Subcutaneous abdominal adipose tissue (tissue), 5 donors: Measurements from ENCODE around the gene PXT1.
A peak's percentile ranks its signal among the peaks of the same experiment; 100 is the strongest.
"Not testable (repeated sequence)": the region's sequence is repeated elsewhere in the genome, so short reads cannot be mapped to it uniquely, and the experiment has no call there.

Experiments used
- H3K27ac ChIP-seq: one replicate; pipeline ENCODE4 v1.7.0; 2013; ENCODE audit warnings: low read depth, mild to moderate bottlenecking, inconsistent platforms, low read length, moderate library complexity
- H3K27me3 ChIP-seq, 5 donors: one replicate each; pipeline ENCODE4 v1.7.0; 2013; ENCODE audit warnings: low read length in 5 of 5, inconsistent platforms in 1 of 5; ENCODE audit not compliant: control insufficient read depth in 5 of 5, insufficient read depth in 4 of 5
- H3K36me3 ChIP-seq, 5 donors: one replicate each; pipeline ENCODE4 v1.7.0; 2013; ENCODE audit warnings: low read length in 5 of 5; ENCODE audit not compliant: control insufficient read depth in 5 of 5, insufficient read depth in 5 of 5
- H3K4me1 ChIP-seq, 5 donors: one replicate each; pipeline ENCODE4 v1.7.0; 2013; ENCODE audit warnings: low read length in 5 of 5, mild to moderate bottlenecking in 3 of 5, moderate library complexity in 1 of 5; ENCODE audit not compliant: control insufficient read depth in 5 of 5, insufficient read depth in 5 of 5
- H3K4me3 ChIP-seq, 5 donors: one replicate each; pipeline ENCODE4 v1.7.0; 2013; ENCODE audit warnings: low read length in 5 of 5, low read depth in 1 of 5
- H3K9ac ChIP-seq, 5 donors: one replicate each; pipeline ENCODE4 v1.7.0; 2013; ENCODE audit warnings: low read length in 5 of 5, mild to moderate bottlenecking in 4 of 5, moderate library complexity in 3 of 5
- H3K9me3 ChIP-seq, 5 donors: one replicate each; pipeline ENCODE4 v1.7.0; 2013; ENCODE audit warnings: low read length in 5 of 5; ENCODE audit not compliant: control insufficient read depth in 5 of 5
- donor health status: healthy.
- donor health status: healthy.
- donor health status: healthy.
- donor health status: healthy.
- donor health status: healthy.

PXT1 gene

GRCh38 chr6:36442671-36443470 lies at the start of gene PXT1, which contains the start of gene KCTD20:
TSS of gene PXT1 (minus strand) at chr6:36442854. CDS start at chr6:36426082, 16,772 bp downstream.
TSS of gene KCTD20 (plus strand) at chr6:36443000. CDS start at chr6:36470098, 27,098 bp downstream.
- Histone ChIP-seq H3K9me3 (no peaks in the 10 kb centered on the region), H3K9ac (peak within 1 kb of the TSS; percentile 96 to 98 (median 97)), H3K27ac (peak within 1 kb of the TSS; percentile 100), H3K4me1 (peaks cover 8 to 40% (median 35%) of the 10 kb centered on the region in 5 donors), H3K36me3 (no peaks in the 10 kb centered on the region), H3K4me3 (peak within 1 kb of the TSS; percentile 93 to 98 (median 97)), H3K27me3 (no peaks in the 10 kb centered on the region)

DNA sequence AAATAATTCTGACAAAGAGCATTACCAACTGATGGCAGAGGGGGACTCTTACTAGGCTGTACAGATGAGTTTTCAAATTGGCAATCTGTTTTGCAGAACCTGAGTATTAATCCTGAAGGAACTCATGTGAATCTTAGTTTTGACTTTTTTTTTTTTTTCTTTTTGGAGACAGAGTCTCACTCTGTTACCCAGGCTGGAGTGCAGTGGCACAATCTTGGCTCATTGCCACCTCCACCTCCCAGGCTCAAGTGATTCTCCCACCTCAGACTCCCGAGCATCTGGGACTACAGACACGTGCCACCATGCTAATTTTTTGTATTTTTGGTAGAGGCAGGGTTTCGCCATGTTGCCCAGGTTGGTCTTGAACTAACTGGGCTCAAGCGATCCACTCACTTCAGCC lies 49.4 kb upstream of the PXT1 start:
- Histone ChIP-seq H3K9ac (no peak overlapping the region), H3K27me3 (no peaks in the 10 kb centered on the region), H3K27ac (no peak overlapping the region), H3K4me1 (peaks cover 0 to 25% (median 13%) of the 10 kb centered on the region in 5 donors), H3K36me3 (peaks cover 28 to 58% (median 49%) of the 10 kb centered on the region in 5 donors), H3K9me3 (no peaks in the 10 kb centered on the region), H3K4me3 (no peak overlapping the region)

DNA sequence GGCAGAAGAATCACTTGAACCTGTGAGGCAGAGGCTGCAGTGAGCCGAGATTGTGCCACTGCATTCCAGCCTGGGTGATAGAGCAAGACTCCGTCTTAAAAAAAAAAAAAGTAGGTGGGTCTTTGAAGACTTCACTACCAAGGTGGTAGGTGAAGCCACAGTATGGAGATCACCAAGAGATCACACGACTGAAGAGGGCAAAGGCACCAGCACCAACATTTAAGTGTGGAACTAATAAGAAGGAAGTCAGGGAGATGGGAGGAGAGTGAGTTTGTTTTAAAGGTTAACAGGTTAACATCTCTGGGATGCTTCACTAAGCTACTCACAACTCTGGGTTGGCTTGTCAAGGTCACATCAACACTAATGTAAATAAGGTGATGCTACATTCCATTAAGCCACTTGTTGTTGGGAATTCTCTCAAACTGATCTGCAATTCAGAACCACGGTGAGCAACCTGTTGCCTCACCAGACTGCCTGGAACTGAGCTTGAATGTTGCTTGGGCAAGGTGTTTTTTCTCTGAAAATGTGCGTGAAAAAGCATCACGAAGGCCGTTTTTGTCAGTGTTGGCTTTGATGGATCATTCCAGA lies 48.8 kb upstream of the PXT1 start:
- Histone ChIP-seq H3K9ac (no peak overlapping the region), H3K27me3 (no peaks in the 10 kb centered on the region), H3K9me3 (no peaks in the 10 kb centered on the region), H3K4me3 (no peak overlapping the region), H3K36me3 (peaks cover 30 to 58% (median 51%) of the 10 kb centered on the region in 5 donors), H3K27ac (no peak overlapping the region), H3K4me1 (peaks cover 0 to 25% (median 13%) of the 10 kb centered on the region in 5 donors)

- Histone ChIP-seq H3K9me3 (no peaks in the 10 kb centered on the region), H3K36me3 (peaks cover 24 to 59% (median 49%) of the 10 kb centered on the region in 5 donors), H3K27me3 (no peaks in the 10 kb centered on the region), H3K27ac (no peak overlapping the region), H3K4me3 (no peak overlapping the region), H3K4me1 (peaks cover 0 to 25% (median 13%) of the 10 kb centered on the region in 5 donors), H3K9ac (no peak overlapping the region)
These were observed 46.8 kb upstream of the PXT1 start for GRCh38 chr6:36489426-36489825.

GRCh38 chr6:36488221-36488620 lies 45.6 kb upstream of the PXT1 start:
- no peak overlapping the region for H3K27ac ChIP-seq
- no peaks in the 10 kb centered on the region for H3K27me3 ChIP-seq
- H3K4me1 ChIP-seq: peaks cover 0 to 18% (median 13%) of the 10 kb centered on the region in 5 donors
- H3K9me3 ChIP-seq: no peaks in the 10 kb centered on the region
- no peak overlapping the region for H3K9ac ChIP-seq
- peaks cover 24 to 51% (median 41%) of the 10 kb centered on the region in 5 donors for H3K36me3 ChIP-seq
- H3K4me3 ChIP-seq: no peak overlapping the region

DNA sequence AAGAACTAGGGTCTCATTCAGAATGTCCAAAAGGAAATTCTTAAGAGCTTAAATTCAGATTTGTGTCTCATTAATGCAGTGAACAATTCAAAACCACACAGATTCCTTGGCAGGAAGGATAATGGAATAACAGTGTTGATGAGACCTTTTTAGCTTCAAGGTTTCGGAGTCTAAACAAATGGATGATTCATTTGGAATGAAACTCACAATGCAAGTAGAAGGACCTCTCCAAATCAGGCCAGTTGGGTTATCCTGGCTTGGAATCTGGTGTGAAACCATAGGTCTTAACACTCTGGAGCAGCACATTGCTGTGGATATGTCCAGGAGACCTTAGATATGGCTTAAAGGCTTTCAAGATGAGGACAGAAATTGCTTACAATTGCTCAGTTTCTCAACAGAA lies 45.0 kb upstream of the PXT1 start:
- no peak overlapping the region for H3K4me3 ChIP-seq
- no peaks in the 10 kb centered on the region for H3K9me3 ChIP-seq
- peaks cover 24 to 50% (median 40%) of the 10 kb centered on the region in 5 donors for H3K36me3 ChIP-seq
- H3K4me1 ChIP-seq: peaks cover 0 to 17% (median 11%) of the 10 kb centered on the region in 5 donors
- H3K27ac ChIP-seq: no peak overlapping the region
- no peak overlapping the region for H3K9ac ChIP-seq
- no peaks in the 10 kb centered on the region for H3K27me3 ChIP-seq

GRCh38 chr6:36484736-36485135 lies 42.1 kb upstream of the PXT1 start:
- no peaks in the 10 kb centered on the region for H3K27me3 ChIP-seq
- H3K9me3 ChIP-seq: no peaks in the 10 kb centered on the region
- H3K9ac ChIP-seq: no peak overlapping the region
- H3K36me3 ChIP-seq: peaks cover 33 to 69% (median 62%) of the 10 kb centered on the region in 5 donors
- no peak overlapping the region for H3K27ac ChIP-seq
- peaks cover 0 to 12% (median 7%) of the 10 kb centered on the region in 5 donors for H3K4me1 ChIP-seq
- no peak overlapping the region for H3K4me3 ChIP-seq

GRCh38 chr6:36483326-36483725 lies 40.7 kb upstream of the PXT1 start:
- not testable (repeated sequence) for H3K27me3 ChIP-seq, H3K27ac ChIP-seq, H3K4me3 ChIP-seq, H3K9ac ChIP-seq, H3K4me1 ChIP-seq, H3K9me3 ChIP-seq
- H3K36me3 ChIP-seq: peaks cover 31 to 67% (median 67%) of the 10 kb centered on the region in 5 donors

GRCh38 chr6:36479256-36479655 lies 36.6 kb upstream of the PXT1 start:
- no peak overlapping the region for H3K27ac ChIP-seq
- no peak overlapping the region for H3K9ac ChIP-seq
- H3K36me3 ChIP-seq: peaks cover 17 to 40% (median 32%) of the 10 kb centered on the region in 5 donors
- peaks cover 0 to 11% (median 0%) of the 10 kb centered on the region in 5 donors for H3K4me1 ChIP-seq
- no peak overlapping the region for H3K4me3 ChIP-seq
- H3K27me3 ChIP-seq: no peaks in the 10 kb centered on the region
- no peaks in the 10 kb centered on the region for H3K9me3 ChIP-seq

GRCh38 chr6:36478051-36478526 lies 35.4 kb upstream of the PXT1 start:
- H3K9me3 ChIP-seq: no peaks in the 10 kb centered on the region
- H3K27me3 ChIP-seq: no peaks in the 10 kb centered on the region
- no peak overlapping the region for H3K27ac ChIP-seq
- H3K36me3 ChIP-seq: peaks cover 17 to 40% (median 35%) of the 10 kb centered on the region in 5 donors
- peaks cover 0 to 6% (median 0%) of the 10 kb centered on the region in 5 donors for H3K4me1 ChIP-seq
- no peak overlapping the region for H3K9ac ChIP-seq
- no peak overlapping the region for H3K4me3 ChIP-seq
